Activated T-cell treated with anti-CD3 and anti-CD28 coated beads, Interleukin-2, amount 50 U/mL, for 4 hours (primary cell): ENCODE measurements around the gene MYL2. TPM values are rescaled to one million over a fixed set of nuclear protein-coding genes. Genes with fewer than 3 reads are reported as not detected.

Source experiments
- ATAC-seq, 2 donors: fragments of 200-7000 bp; cut with Tn5 transposase; one replicate each; pipeline ENCODE4 v1.10.0; 2021
- DNase-seq: peaks from one replicate; pipeline ENCODE4 v3.0.0-alpha.2; 2020
- H3K27me3 Mint-ChIP-seq: one replicate; pipeline ENCODE4 v1.8.0; 2021; ENCODE audit warnings: low read depth, mixed read lengths
- H3K36me3 Mint-ChIP-seq: one replicate; pipeline ENCODE4 v1.8.0; 2022; ENCODE audit warnings: mixed read lengths; ENCODE audit not compliant: insufficient read depth
- H3K4me1 Mint-ChIP-seq: one replicate; pipeline ENCODE4 v1.8.0; 2021; ENCODE audit warnings: low read depth, mixed read lengths
- H3K4me3 Mint-ChIP-seq: one replicate; pipeline ENCODE4 v1.8.0; 2021; ENCODE audit warnings: mild to moderate bottlenecking, moderate library complexity, mixed read lengths
- H3K9me3 Mint-ChIP-seq: one replicate; pipeline ENCODE4 v1.8.0; 2021; ENCODE audit warnings: mixed read lengths
- total RNA-seq, 3 donors: library from RNA; stranded (reverse); gene quantifications; one replicate each; pipeline ENCODE4 v1.2.1, GENCODE V29; 2021

The MYL2 gene
- total RNA-seq, 3 donors from 2014 or later, result not detected

DNA sequence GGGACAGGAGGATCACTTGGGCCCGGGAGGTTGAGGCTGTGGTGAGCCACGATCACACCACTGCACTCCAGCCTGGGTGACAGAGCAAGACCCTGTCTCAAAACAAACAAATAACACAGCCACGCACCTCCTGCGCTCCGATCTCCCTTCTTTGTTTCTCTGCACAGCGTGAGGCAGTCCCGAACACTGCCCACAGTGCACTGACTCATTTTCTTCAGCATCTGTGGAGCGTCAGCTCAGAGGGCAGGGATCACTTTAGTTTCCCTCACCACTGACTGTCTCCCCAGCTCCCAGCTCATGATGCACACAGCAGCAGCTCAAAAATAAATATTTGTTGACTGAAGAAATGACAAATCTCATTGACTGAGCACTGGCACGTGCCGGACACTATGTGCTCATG is 883 bp upstream of the MYL2 start:
- ATAC-seq, result no peak
- Mint-ChIP-seq H3K36me3 (no peaks in the 10 kb centered on the region), H3K4me1 (no peaks in the 10 kb centered on the region), H3K9me3 (no peaks in the 10 kb centered on the region), H3K27me3 (peaks cover 16% of the 10 kb centered on the region), H3K4me3 (no peak overlapping the region)
- no peak for DNase-seq

DNA sequence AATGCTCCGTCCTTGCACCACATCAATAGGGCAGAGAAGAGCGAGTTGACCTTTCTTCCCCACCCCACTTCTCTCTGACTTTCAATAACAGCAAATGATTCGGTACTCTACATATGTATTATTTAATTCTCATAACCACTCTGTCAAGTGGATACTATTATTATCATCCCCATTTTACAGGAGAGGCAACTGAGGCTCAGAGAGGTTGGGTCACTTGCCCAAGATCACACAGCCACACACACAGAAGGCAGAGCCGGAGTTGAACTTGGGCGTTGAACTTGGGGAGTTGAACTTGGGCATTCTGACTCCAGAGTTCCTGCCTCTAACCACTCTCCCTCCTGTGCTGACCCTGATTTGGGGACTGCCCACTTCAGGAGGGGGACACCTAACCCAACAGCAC is 659 bp downstream of the MYL2 start:
- peaks cover 11% of the 10 kb centered on the region for H3K27me3 Mint-ChIP-seq
- H3K36me3 Mint-ChIP-seq, result no peaks in the 10 kb centered on the region
- H3K4me1 Mint-ChIP-seq, result no peaks in the 10 kb centered on the region
- no peak overlapping the region for H3K4me3 Mint-ChIP-seq
- H3K9me3 Mint-ChIP-seq, result no peaks in the 10 kb centered on the region
- ATAC-seq (no peak), DNase-seq (no peak)

- peaks cover 11% of the 10 kb centered on the region for H3K27me3 Mint-ChIP-seq
- no peak overlapping the region for H3K4me3 Mint-ChIP-seq
- ATAC-seq (no peak), DNase-seq (no peak)
- H3K36me3 Mint-ChIP-seq, result no peaks in the 10 kb centered on the region
- H3K9me3 Mint-ChIP-seq, result no peaks in the 10 kb centered on the region
- no peaks in the 10 kb centered on the region for H3K4me1 Mint-ChIP-seq
Observed at GRCh38 chr12:110917961-110918360, 2.4 kb downstream of the MYL2 start.

- H3K4me3 Mint-ChIP-seq, result no peak overlapping the region
- H3K36me3 Mint-ChIP-seq, result no peaks in the 10 kb centered on the region
- ATAC-seq (no peak), DNase-seq (no peak)
- H3K9me3 Mint-ChIP-seq, result no peaks in the 10 kb centered on the region
- no peaks in the 10 kb centered on the region for H3K4me1 Mint-ChIP-seq
- peaks cover 11% of the 10 kb centered on the region for H3K27me3 Mint-ChIP-seq
Observed at GRCh38 chr12:110917467-110917866, 2.9 kb downstream of the MYL2 start.

- Mint-ChIP-seq H3K27me3 (peaks cover 13% of the 10 kb centered on the region), H3K4me1 (no peaks in the 10 kb centered on the region), H3K9me3 (no peaks in the 10 kb centered on the region), H3K4me3 (no peak overlapping the region), H3K36me3 (no peaks in the 10 kb centered on the region)
- DNase-seq (no peak), ATAC-seq (no peak)
Observed at GRCh38 chr12:110916295-110916875, 4.0 kb downstream of the MYL2 start.

DNA sequence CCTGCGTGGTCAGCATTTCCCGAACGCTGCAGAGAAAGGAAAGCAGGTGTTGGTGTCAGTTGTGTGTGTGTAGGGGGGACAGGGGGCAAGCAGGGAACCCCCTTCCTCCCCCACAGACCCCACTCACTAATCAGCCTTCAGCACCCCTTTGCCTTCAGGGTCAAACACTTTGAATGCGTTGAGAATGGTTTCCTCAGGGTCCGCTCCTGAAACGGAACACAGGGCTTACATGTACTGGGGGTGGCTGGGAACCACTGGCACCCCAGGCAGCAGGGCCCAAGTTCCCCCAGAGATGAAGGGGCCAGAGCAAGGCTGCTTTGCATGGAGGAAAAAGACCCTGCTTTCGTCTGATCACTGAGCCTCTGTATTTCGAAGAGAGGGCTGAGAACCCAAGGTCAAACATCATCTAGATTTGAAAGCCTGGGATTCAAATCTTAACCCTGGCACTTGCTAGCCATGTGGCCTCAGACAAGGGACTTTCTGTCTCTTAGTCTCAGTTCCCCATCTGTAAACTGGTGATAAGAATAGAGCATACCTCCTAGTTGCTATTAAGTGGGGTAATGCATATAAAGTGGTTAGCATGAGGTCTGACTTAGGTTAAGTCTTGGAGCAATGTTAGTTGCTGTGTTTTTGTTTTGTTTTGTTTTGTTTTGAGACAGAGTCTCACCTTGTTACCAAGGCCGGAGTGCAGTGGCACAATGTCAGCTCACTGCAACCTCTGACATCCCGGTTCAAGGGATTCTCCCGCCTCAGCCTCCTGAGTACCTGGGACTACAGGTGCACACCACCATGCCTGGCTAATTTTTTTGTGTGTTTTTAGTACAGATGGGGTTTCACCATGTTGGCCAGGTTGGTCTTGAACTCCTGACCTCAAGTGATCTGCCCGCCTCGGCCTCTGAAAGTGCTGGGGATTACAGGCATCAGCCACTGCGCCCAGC is 7.0 kb downstream of the MYL2 start:
- Mint-ChIP-seq H3K36me3 (no peaks in the 10 kb centered on the region), H3K27me3 (peaks cover 5% of the 10 kb centered on the region), H3K4me1 (no peaks in the 10 kb centered on the region), H3K4me3 (no peak overlapping the region), H3K9me3 (no peaks in the 10 kb centered on the region)
- DNase-seq, result no peak
- no peak for ATAC-seq

DNA sequence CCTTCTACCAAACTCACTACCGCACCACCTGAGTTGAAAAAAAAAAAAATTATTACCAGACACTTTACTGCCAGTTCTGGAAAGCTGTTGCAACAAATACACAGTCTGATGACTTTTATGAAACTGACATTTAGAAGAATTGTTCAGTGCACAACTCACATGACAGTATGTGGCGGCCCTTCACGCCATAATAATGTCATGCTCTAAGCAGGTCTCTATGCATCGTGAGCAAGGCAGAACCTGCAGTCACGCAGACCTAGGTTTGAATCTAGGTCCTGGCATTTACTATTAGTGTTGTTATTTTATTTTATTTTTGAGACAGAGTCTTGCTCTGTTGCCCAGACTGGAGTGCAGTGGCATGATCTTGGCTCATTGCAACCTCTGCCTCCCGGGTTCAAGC is 8.1 kb downstream of the MYL2 start:
- Mint-ChIP-seq H3K9me3 (no peaks in the 10 kb centered on the region), H3K36me3 (no peaks in the 10 kb centered on the region), H3K4me1 (no peaks in the 10 kb centered on the region), H3K27me3 (peaks cover 2% of the 10 kb centered on the region), H3K4me3 (no peak overlapping the region)
- ATAC-seq, result no peak
- no peak for DNase-seq

DNA sequence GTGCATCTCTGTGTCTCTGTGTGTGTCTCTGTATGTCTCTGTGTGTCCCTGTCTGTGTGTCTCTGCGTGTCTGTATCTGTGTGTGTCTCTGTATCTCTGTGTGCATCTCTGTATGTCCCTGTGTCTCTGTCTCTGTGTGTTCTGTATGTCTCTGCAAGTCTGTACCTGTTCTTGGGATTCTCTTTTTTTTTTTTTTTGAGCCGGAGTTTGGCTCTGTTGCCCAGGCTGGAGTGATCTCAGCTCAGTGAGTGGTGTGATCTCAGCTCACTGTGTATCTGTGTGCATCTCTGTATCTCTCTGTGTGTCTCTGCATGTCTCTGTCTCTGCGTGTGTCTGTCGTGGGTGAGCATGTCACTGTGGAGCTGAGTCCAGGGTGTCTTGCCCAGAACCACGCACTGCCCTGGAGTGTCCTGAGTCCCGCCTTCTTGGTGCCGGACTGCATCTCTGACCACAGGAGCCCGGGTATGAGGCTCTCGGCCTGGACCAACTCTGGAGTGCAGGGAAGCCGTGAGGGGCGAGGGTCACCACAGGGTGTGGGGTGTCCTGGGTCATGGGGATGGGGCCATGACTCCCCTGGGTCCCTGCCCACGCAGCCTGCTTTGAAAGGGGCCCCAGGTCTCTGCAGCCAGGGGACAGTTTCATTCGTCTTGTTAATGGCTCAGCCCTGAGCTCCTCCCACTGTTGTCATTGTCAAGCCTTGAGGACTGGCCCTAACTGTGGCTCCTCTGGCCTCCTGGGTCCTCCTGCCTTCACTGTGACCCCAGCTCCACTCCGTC is 11.8 kb downstream of the MYL2 start:
- Mint-ChIP-seq H3K4me1 (peaks cover 3% of the 10 kb centered on the region), H3K9me3 (no peaks in the 10 kb centered on the region), H3K27me3 (peaks cover 2% of the 10 kb centered on the region), H3K4me3 (no peak overlapping the region), H3K36me3 (no peaks in the 10 kb centered on the region)
- DNase-seq (no peak), ATAC-seq (no peak)

GRCh38 chr12:110907583-110907982 is 12.8 kb downstream of the MYL2 start:
- H3K4me1 Mint-ChIP-seq, result peaks cover 3% of the 10 kb centered on the region
- no peaks in the 10 kb centered on the region for H3K36me3 Mint-ChIP-seq
- no peak overlapping the region for H3K4me3 Mint-ChIP-seq
- ATAC-seq (no peak), DNase-seq (no peak)
- H3K27me3 Mint-ChIP-seq, result peaks cover 2% of the 10 kb centered on the region
- H3K9me3 Mint-ChIP-seq, result no peaks in the 10 kb centered on the region

- Mint-ChIP-seq H3K9me3 (no peaks in the 10 kb centered on the region), H3K4me1 (peaks cover 3% of the 10 kb centered on the region), H3K36me3 (no peaks in the 10 kb centered on the region), H3K27me3 (peaks cover 2% of the 10 kb centered on the region), H3K4me3 (no peak overlapping the region)
- DNase-seq (no peak), ATAC-seq (no peak)
Observed at GRCh38 chr12:110906985-110907384, 13.4 kb downstream of the MYL2 start.

DNA sequence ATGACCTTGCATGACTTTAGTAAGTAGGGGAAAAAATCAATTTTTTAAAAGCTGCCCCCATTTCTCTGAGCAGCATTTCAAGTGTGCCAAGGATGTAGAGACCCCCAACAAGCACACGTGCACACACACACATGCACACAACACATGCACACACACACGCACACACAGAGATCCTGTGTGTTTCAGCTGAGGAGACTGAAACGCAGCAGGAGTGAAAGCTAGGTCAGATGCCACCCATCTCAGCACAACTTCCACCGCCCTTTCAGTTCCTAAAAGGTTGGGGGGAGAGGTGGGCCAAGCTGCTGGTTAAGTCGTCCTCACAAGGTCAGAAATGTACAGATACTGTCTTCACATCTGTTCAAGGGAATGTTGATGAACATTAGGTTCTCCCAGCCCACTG is 13.9 kb downstream of the MYL2 start:
- DNase-seq, result no peak
- Mint-ChIP-seq H3K9me3 (no peaks in the 10 kb centered on the region), H3K4me1 (peaks cover 3% of the 10 kb centered on the region), H3K36me3 (no peaks in the 10 kb centered on the region), H3K4me3 (no peak overlapping the region), H3K27me3 (peaks cover 2% of the 10 kb centered on the region)
- no peak for ATAC-seq

DNA sequence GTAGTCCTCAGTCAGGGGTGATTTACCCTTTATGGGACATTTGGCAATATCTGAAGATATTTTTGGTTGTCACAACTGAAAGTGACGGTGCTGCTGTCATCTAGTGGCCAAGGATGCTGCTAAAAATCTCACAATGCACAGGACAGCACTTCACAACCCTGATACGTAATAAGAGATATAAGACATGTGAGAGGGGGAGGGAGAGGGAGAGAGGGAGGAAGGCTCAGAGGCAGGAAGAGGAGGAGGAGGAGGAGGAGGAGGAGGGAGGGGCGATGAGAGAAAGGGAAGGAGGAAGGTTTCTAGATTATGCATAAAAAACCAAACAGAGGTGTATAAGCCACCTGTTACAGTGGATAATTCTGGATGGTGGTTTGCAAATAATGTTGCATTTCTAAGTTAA is 14.3 kb downstream of the MYL2 start:
- Mint-ChIP-seq H3K36me3 (no peaks in the 10 kb centered on the region), H3K9me3 (no peaks in the 10 kb centered on the region), H3K4me3 (no peak overlapping the region), H3K27me3 (no peaks in the 10 kb centered on the region), H3K4me1 (peaks cover 3% of the 10 kb centered on the region)
- ATAC-seq, result no peak
- no peak for DNase-seq

GRCh38 chr12:110903511-110903910 is 16.9 kb downstream of the MYL2 start:
- no peaks in the 10 kb centered on the region for H3K9me3 Mint-ChIP-seq
- H3K4me3 Mint-ChIP-seq, result no peak overlapping the region
- H3K27me3 Mint-ChIP-seq, result no peaks in the 10 kb centered on the region
- peaks cover 3% of the 10 kb centered on the region for H3K4me1 Mint-ChIP-seq
- no peaks in the 10 kb centered on the region for H3K36me3 Mint-ChIP-seq
- ATAC-seq (no peak), DNase-seq (no peak)

DNA sequence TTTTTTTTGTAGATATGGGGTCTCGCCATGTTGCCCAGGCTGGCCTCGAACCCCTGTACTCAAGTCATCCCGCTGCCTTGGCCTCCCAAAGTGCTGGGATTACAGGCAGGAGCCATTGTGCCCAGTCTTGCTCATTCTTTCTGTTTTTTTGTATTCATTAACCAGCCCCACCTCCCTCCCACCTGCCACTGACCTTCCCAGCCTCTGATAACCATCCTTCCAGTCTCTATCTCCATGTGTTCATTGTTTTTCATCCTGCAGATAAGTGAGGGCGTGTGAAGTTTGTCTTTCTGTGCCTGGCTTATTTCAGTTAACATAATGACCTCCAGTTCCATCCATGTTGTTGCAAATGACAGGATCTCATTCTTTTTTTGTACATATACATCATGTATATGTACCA is 19.0 kb downstream of the MYL2 start:
- H3K27me3 Mint-ChIP-seq, result no peaks in the 10 kb centered on the region
- no peak for DNase-seq
- H3K4me3 Mint-ChIP-seq, result no peak overlapping the region
- H3K36me3 Mint-ChIP-seq, result no peaks in the 10 kb centered on the region
- no peaks in the 10 kb centered on the region for H3K9me3 Mint-ChIP-seq
- no peak for ATAC-seq
- peaks cover 3% of the 10 kb centered on the region for H3K4me1 Mint-ChIP-seq
